H9 (cell line): ENCODE data around the gene ABHD11. TPM values are rescaled to one million over a fixed set of nuclear protein-coding genes. Genes with fewer than 3 reads are reported as not detected.

Source experiments
- DNase-seq: peaks from one replicate; pipeline ENCODE4 v3.0.0-alpha.2; 2017
- H2AFZ ChIP-seq: one replicate; pipeline ENCODE4 v1.6.1; 2013; ENCODE audit warnings: mild to moderate bottlenecking, low read length, control low read depth, moderate library complexity
- H2AK5ac ChIP-seq: 2 replicates; pipeline ENCODE4 v1.6.1; 2013; ENCODE audit warnings: low read length, control low read depth, mixed read lengths; ENCODE audit not compliant: insufficient read length
- H2BK120ac ChIP-seq: one replicate; pipeline ENCODE4 v1.6.1; 2013; ENCODE audit warnings: low read depth, mild to moderate bottlenecking, low read length, control low read depth, inconsistent platforms; ENCODE audit not compliant: poor library complexity, severe bottlenecking
- H2BK12ac ChIP-seq: 2 replicates; pipeline ENCODE4 v1.6.1; 2013; ENCODE audit warnings: low read length, control low read depth, mixed read lengths, low read depth; ENCODE audit not compliant: insufficient read length
- H2BK15ac ChIP-seq: 2 replicates; pipeline ENCODE4 v1.6.1; 2013; ENCODE audit warnings: low read depth, low read length, control low read depth
- H2BK20ac ChIP-seq: one replicate; pipeline ENCODE4 v1.6.1; 2013; ENCODE audit warnings: low read depth, mild to moderate bottlenecking, low read length, control low read depth, inconsistent platforms; ENCODE audit not compliant: poor library complexity, severe bottlenecking
- H2BK5ac ChIP-seq: 2 replicates; pipeline ENCODE4 v1.6.1; 2013; ENCODE audit warnings: low read length, control low read depth, mixed read lengths; ENCODE audit not compliant: insufficient read length
- H3K14ac ChIP-seq: 2 replicates; pipeline ENCODE4 v1.6.1; 2013; ENCODE audit warnings: low read length, control low read depth; ENCODE audit not compliant: insufficient read depth
- H3K18ac ChIP-seq: 2 replicates; pipeline ENCODE4 v1.6.1; 2013; ENCODE audit warnings: low read depth, mild to moderate bottlenecking, mixed read lengths, low read length, control low read depth; ENCODE audit not compliant: insufficient read length
- H3K23ac ChIP-seq: 2 replicates; pipeline ENCODE4 v1.6.1; 2013; ENCODE audit warnings: low read length, control low read depth, mixed read lengths, low read depth; ENCODE audit not compliant: insufficient read length
- H3K23me2 ChIP-seq: 2 replicates; pipeline ENCODE4 v1.6.1; 2013; ENCODE audit warnings: low read depth, mild to moderate bottlenecking, mixed read lengths, low read length, control low read depth; ENCODE audit not compliant: insufficient read length, poor library complexity, severe bottlenecking
- H3K27ac ChIP-seq: 2 replicates; pipeline ENCODE4 v1.5.1; 2013; ENCODE audit warnings: low read length, control low read depth, mixed read lengths, low read depth; ENCODE audit not compliant: insufficient read length
- H3K27me3 ChIP-seq: 2 replicates; pipeline ENCODE4 v1.6.1; 2013; ENCODE audit warnings: low read length, control low read depth, inconsistent platforms; ENCODE audit not compliant: insufficient read depth
- H3K4ac ChIP-seq: 2 replicates; pipeline ENCODE4 v1.6.1; 2013; ENCODE audit warnings: low read depth, mild to moderate bottlenecking, control low read depth, inconsistent platforms, low read length, moderate library complexity
- H3K4me1 ChIP-seq: 2 replicates; pipeline ENCODE4 v1.6.1; 2013; ENCODE audit warnings: low read length, control low read depth, inconsistent platforms; ENCODE audit not compliant: insufficient read depth
- H3K4me2 ChIP-seq: 2 replicates; pipeline ENCODE4 v1.6.1; 2013; ENCODE audit warnings: low read length, control low read depth, mixed read lengths; ENCODE audit not compliant: insufficient read length, insufficient read depth
- H3K56ac ChIP-seq: 2 replicates; pipeline ENCODE4 v1.6.1; 2013; ENCODE audit warnings: low read depth, mild to moderate bottlenecking, mixed read lengths, low read length, control low read depth; ENCODE audit not compliant: insufficient read length
- H3K79me1 ChIP-seq: 2 replicates; pipeline ENCODE4 v1.6.1; 2013; ENCODE audit warnings: low read depth, mild to moderate bottlenecking, moderate library complexity, low read length, control low read depth, inconsistent platforms; ENCODE audit not compliant: insufficient read depth, poor library complexity, severe bottlenecking
- H3K79me2 ChIP-seq: 2 replicates; pipeline ENCODE4 v1.6.1; 2013; ENCODE audit warnings: low read length, control low read depth, inconsistent platforms; ENCODE audit not compliant: insufficient read depth
- H3K9ac ChIP-seq: 2 replicates; pipeline ENCODE4 v1.6.1; 2013; ENCODE audit warnings: low read length, control low read depth, mixed read lengths; ENCODE audit not compliant: insufficient read length; ENCODE audit errors: extremely low read depth
- H3K9me3 ChIP-seq: one replicate; pipeline ENCODE4 v1.6.1; 2013; ENCODE audit warnings: low read depth, low read length, inconsistent platforms; ENCODE audit not compliant: control insufficient read depth
- H3T11ph ChIP-seq: one replicate; pipeline ENCODE4 v1.6.1; 2013; ENCODE audit warnings: mild to moderate bottlenecking, low read length, control low read depth, inconsistent platforms
- H4K20me1 ChIP-seq: one replicate; pipeline ENCODE4 v1.6.1; 2013; ENCODE audit not compliant: control insufficient read depth, insufficient read length, insufficient read depth
- H4K5ac ChIP-seq: 2 replicates; pipeline ENCODE4 v1.6.1; 2013; ENCODE audit warnings: low read depth, mild to moderate bottlenecking, mixed read lengths, low read length, control low read depth; ENCODE audit not compliant: insufficient read length
- H4K8ac ChIP-seq: replicated peaks from 2 replicates; pipeline ENCODE4 v1.6.1; 2013; ENCODE audit warnings: low read length, control low read depth, mixed read lengths, low read depth; ENCODE audit not compliant: insufficient read length
- H4K91ac ChIP-seq: 2 replicates; pipeline ENCODE4 v1.6.1; 2013; ENCODE audit warnings: low read depth, mild to moderate bottlenecking, moderate library complexity, mixed read lengths, low read length, control low read depth; ENCODE audit not compliant: insufficient read length
- H3K27ac Mint-ChIP-seq, 3 experiments: 2 replicates in 2 of 3; 3 replicates in 1 of 3; pipeline ENCODE4 v1.8.0; 2020 to 2021; ENCODE audit warnings: mixed read lengths in 3 of 3, mild to moderate bottlenecking in 1 of 3, moderate library complexity in 1 of 3
- H3K27me3 Mint-ChIP-seq: 2 replicates; pipeline ENCODE4 v1.8.0; 2021; ENCODE audit warnings: low read depth, mild to moderate bottlenecking, moderate library complexity, mixed read lengths
- H3K36me3 Mint-ChIP-seq, 3 experiments: 2 replicates in 2 of 3; 3 replicates in 1 of 3; pipeline ENCODE4 v1.8.0; 2020 to 2021; ENCODE audit warnings: low read depth in 3 of 3, mixed read lengths in 3 of 3; ENCODE audit not compliant: insufficient read depth in 1 of 3
- H3K4me1 Mint-ChIP-seq, 2 experiments: 2 replicates each; pipeline ENCODE4 v1.8.0; 2020; ENCODE audit warnings: mixed read lengths in 2 of 2
- H3K4me3 Mint-ChIP-seq, 2 experiments: 2 replicates in 1 of 2; 3 replicates in 1 of 2; pipeline ENCODE4 v1.8.0; 2020 to 2021; ENCODE audit warnings: mild to moderate bottlenecking in 2 of 2, mixed read lengths in 2 of 2, moderate library complexity in 1 of 2
- H3K9me3 Mint-ChIP-seq, 2 experiments: 2 replicates in 1 of 2; 3 replicates in 1 of 2; pipeline ENCODE4 v1.8.0; 2020; ENCODE audit warnings: mild to moderate bottlenecking in 2 of 2, mixed read lengths in 2 of 2, moderate library complexity in 1 of 2
- CTCF ChIP-seq: fragments of 200-600 bp; sonication (generic); conservative IDR thresholded peaks from 3 replicates; pipeline ENCODE4 v1.8.0; 2021; ENCODE audit warnings: antibody characterized with exemption, mild to moderate bottlenecking
- WGBS: extraction: QIAGEN DNeasy Blood & Tissue Kit; methylation state at CpG from one replicate; pipeline ENCODE4 v1.1.7; 2013; ENCODE audit warnings: missing lambda C conversion rate, low lambda C conversion rate, mixed read lengths; ENCODE audit not compliant: insufficient read length; ENCODE audit errors: extremely low coverage; 5-methylcytosine and 5-hydroxymethylcytosine counted together
- total RNA-seq: library from RNA; stranded (reverse); gene quantifications from 2 replicates; pipeline ENCODE4 v1.2.1, GENCODE V29; 2021

ABHD11 gene
- total RNA-seq, 1 experiment from 2014 or later: 34.4 TPM

GRCh38 chr7:73702665-73703064 is 35.9 kb downstream of the ABHD11 start:
- no peak overlapping the region for H2AK5ac ChIP-seq

More at GRCh38 chr7:73702665-73703064, 35.9 kb downstream of the ABHD11 start:
- Histone ChIP-seq H3K9ac (no peak overlapping the region), H4K91ac (no peak overlapping the region), H3K27me3 (no peaks in the 10 kb centered on the region), H3K79me2 (no peaks in the 10 kb centered on the region), H3K56ac (no peak overlapping the region), H3K9me3 (no peaks in the 10 kb centered on the region), H2BK12ac (no peak overlapping the region), H3K4ac (no peak overlapping the region), H3K18ac (no peak overlapping the region), H4K8ac (no peak overlapping the region), H2BK15ac (no peak overlapping the region), H3K14ac (no peak overlapping the region), H3K4me2 (no peak overlapping the region), H3K79me1 (no peaks in the 10 kb centered on the region), H2BK20ac (no peak overlapping the region), H3K27ac (no peak overlapping the region), H4K5ac (no peak overlapping the region), H2BK120ac (no peak overlapping the region), H2AFZ (no peak overlapping the region), H4K20me1 (no peaks in the 10 kb centered on the region), H3K23ac (no peak overlapping the region), H3T11ph (no peak overlapping the region), H3K4me1 (no peaks in the 10 kb centered on the region; the same call in 1 of the 2 replicates), H3K23me2 (peaks cover 2% of the 10 kb centered on the region), H2BK5ac (no peak overlapping the region)
- H3K4me3 Mint-ChIP-seq: no peak overlapping the region
- no peak for DNase-seq
- H3K9me3 Mint-ChIP-seq: no peaks in the 10 kb centered on the region
- peaks cover 9 to 38% of the 10 kb centered on the region in 2 experiments for H3K4me1 Mint-ChIP-seq
- peaks cover 16 to 35% (median 28%) of the 10 kb centered on the region in 3 experiments for H3K36me3 Mint-ChIP-seq
- WGBS: no CpG with 5 or more reads among the region's 18 CpGs
- TF ChIP-seq CTCF: no peak
- no peak overlapping the region for H3K27ac Mint-ChIP-seq
- H3K27me3 Mint-ChIP-seq: peaks cover 2% of the 10 kb centered on the region
